ENCODE results near the gene COPS7A. TPM values are rescaled to one million over a fixed set of nuclear protein-coding genes. Genes with fewer than 3 reads are reported as not detected.
A peak's percentile ranks its signal among the peaks of the same experiment; 100 is the strongest.

COPS7A gene
- total RNA-seq, 1 experiment from 2014 or later = 55.5 TPM

- H3K27ac Mint-ChIP-seq (ENCODE audit: low read depth, unreplicated experiment) = no peak overlapping the region
- no peaks in the 10 kb centered on the region for H3K36me3 Mint-ChIP-seq (ENCODE audit: insufficient read depth, unreplicated experiment)
- ChIA-PET CTCF (interaction anchor here (0.6 to 1.3 kb wide), 4 partner anchors 11 to 88 kb away, joined by 3 read pairs; no protein-coding TSS in a partner anchor), POLR2A (interaction anchor here (0.9 to 1.3 kb wide), 3 partner anchors 10 to 28 kb away, joined by 3 to 9 read pairs (median 5); partner anchors contain the start of gene COPS7A)
- no peak for TF ChIP-seq CTCF (IDR thresholded peaks at IDR 0.05; ENCODE audit: unreplicated experiment)
- intact Hi-C loops (cut with micrococcal nuclease) = loop anchor here (2.0 to 5.0 kb wide), 2 partner anchors 133 to 273 kb away; no protein-coding TSS in a partner anchor
- no peaks in the 10 kb centered on the region for H3K9me3 Mint-ChIP-seq (ENCODE audit: unreplicated experiment)
- H3K4me1 Mint-ChIP-seq (ENCODE audit: insufficient read depth, unreplicated experiment) = peaks cover 8% of the 10 kb centered on the region
- no TSS peak for BruUV-seq (replicated peaks)
- DNase-seq (ENCODE audit: unreplicated experiment) = no peak
- peaks cover 37% of the 10 kb centered on the region for H3K27me3 Mint-ChIP-seq (ENCODE audit: insufficient read depth, unreplicated experiment)
- H3K4me3 Mint-ChIP-seq (ENCODE audit: unreplicated experiment) = no peak overlapping the region
Measured at GRCh38 chr12:6695313-6696045, 28.4 kb upstream of the COPS7A start.

GRCh38 chr12:6696690-6697583, 26.9 kb upstream of the COPS7A start:
- Mint-ChIP-seq H3K4me3 (ENCODE audit: unreplicated experiment) (no peak overlapping the region), H3K27me3 (ENCODE audit: insufficient read depth, unreplicated experiment) (peaks cover 52% of the 10 kb centered on the region), H3K4me1 (ENCODE audit: insufficient read depth, unreplicated experiment) (peaks cover 8% of the 10 kb centered on the region), H3K9me3 (ENCODE audit: unreplicated experiment) (no peaks in the 10 kb centered on the region), H3K27ac (ENCODE audit: low read depth, unreplicated experiment) (no peak overlapping the region), H3K36me3 (ENCODE audit: insufficient read depth, unreplicated experiment) (no peaks in the 10 kb centered on the region)
- DNase-seq (ENCODE audit: unreplicated experiment) = no peak
- TF ChIP-seq CTCF (IDR thresholded peaks at IDR 0.05; ENCODE audit: unreplicated experiment) = no peak
- ChIA-PET POLR2A (interaction anchor here (0.7 to 1.3 kb wide), 3 partner anchors 27 to 605 kb away, joined by 3 to 9 read pairs (median 3); partner anchors contain the start of gene COPS7A), CTCF (interaction anchor here (0.6 to 1.3 kb wide), 4 partner anchors 12 to 124 kb away, joined by 3 to 4 read pairs (median 3); no protein-coding TSS in a partner anchor)
- no TSS peak for BruUV-seq (replicated peaks)
- intact Hi-C loops (cut with micrococcal nuclease) = loop anchor here (2.0 to 5.0 kb wide), 2 partner anchors 135 to 274 kb away; no protein-coding TSS in a partner anchor

- no peak overlapping the region for H3K4me3 Mint-ChIP-seq (ENCODE audit: unreplicated experiment)
- DNase-seq (ENCODE audit: unreplicated experiment) = peak; percentile 73
- POLR2A ChIA-PET = interaction anchor here (1.3 kb wide), 1 partner anchor 26 kb away, joined by 5 read pairs; the partner anchor contains the start of gene COPS7A
Measured at GRCh38 chr12:6697584-6698351, 26.1 kb upstream of the COPS7A start.

More at GRCh38 chr12:6697584-6698351, 26.1 kb upstream of the COPS7A start:
- CTCF ChIA-PET = interaction anchor here (0.6 to 0.7 kb wide), 5 partner anchors 16 to 224 kb away, joined by 3 read pairs; no protein-coding TSS in a partner anchor
- no peaks in the 10 kb centered on the region for H3K9me3 Mint-ChIP-seq (ENCODE audit: unreplicated experiment)
- BruUV-seq (replicated peaks) = no TSS peak
- H3K4me1 Mint-ChIP-seq (ENCODE audit: insufficient read depth, unreplicated experiment) = peaks cover 8% of the 10 kb centered on the region
- H3K36me3 Mint-ChIP-seq (ENCODE audit: insufficient read depth, unreplicated experiment) = no peaks in the 10 kb centered on the region
- intact Hi-C loops (cut with micrococcal nuclease) = loop anchor here (1.0 to 5.0 kb wide), 3 partner anchors 80 to 275 kb away; no protein-coding TSS in a partner anchor
- peaks cover 60% of the 10 kb centered on the region for H3K27me3 Mint-ChIP-seq (ENCODE audit: insufficient read depth, unreplicated experiment)
- H3K27ac Mint-ChIP-seq (ENCODE audit: low read depth, unreplicated experiment) = no peak overlapping the region
- TF ChIP-seq CTCF (IDR thresholded peaks at IDR 0.05; ENCODE audit: unreplicated experiment) = peak; percentile 66
